Keratinocyte (primary cell): ENCODE data around the gene DGKQ.

Experiments
- EZH2 ChIP-seq: IDR thresholded peaks from one replicate; pipeline ENCODE4 v1.6.1; 2012; ENCODE audit warnings: inconsistent platforms, mild to moderate bottlenecking, low read length, moderate library complexity
- TF ChIP-seq, protein P1 (sequence below), 3 experiments: IDR thresholded peaks in 1 of 3; conservative IDR thresholded peaks in 1 of 3; optimal IDR thresholded peaks in 1 of 3; 2 replicates in 2 of 3; 3 replicates in 1 of 3; pipeline versions ENCODE3 to v1.5.1; 2011; ENCODE audit warnings: low read length in 3 of 3, mild to moderate bottlenecking in 3 of 3, moderate library complexity in 2 of 3, control low read depth in 1 of 3, inconsistent platforms in 1 of 3; ENCODE audit not compliant: insufficient read depth in 2 of 3; ENCODE audit errors: extremely low read depth in 1 of 3

DNA sequence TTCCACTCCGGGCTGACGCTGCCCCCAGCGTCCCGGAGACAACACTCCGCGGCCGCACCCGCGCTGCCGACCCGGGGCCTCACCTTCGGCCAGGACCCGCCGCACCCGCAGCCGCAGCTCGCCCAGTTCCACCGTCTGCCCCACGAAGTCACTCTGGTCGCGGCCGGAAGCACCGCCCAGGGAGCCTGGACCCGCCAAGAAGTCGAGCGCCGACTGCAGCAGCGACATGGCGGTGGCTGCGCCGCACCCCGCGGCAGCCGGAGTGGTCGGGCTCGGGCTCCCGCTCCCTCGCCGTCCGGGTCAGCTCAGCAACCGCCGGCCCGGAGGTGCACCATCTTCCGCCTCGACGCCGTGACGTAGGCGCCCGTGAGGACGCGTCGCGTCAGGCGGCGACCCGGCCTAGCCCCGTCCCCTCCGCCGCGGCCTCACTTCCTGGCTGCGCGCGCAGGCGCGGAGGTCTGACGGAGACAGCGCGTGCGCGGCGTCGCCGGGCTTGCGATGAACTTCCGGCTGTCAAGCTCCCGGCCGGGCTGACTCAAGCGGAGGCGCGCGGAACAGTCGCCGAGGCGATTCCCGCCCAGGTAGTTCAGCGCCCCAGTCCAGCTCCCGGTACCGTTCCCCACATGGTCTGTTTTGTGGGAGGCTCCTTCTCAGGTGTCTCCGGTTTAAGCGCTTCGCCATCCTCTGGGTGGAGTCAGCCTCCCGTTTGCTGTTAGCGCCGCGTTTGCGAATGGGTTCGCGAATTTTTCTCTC is 41.2 kb downstream of the DGKQ start, which contains the start of the genes GAK and TMEM175:
- no peak for TF ChIP-seq EZH2
- TF ChIP-seq, protein P1, sequence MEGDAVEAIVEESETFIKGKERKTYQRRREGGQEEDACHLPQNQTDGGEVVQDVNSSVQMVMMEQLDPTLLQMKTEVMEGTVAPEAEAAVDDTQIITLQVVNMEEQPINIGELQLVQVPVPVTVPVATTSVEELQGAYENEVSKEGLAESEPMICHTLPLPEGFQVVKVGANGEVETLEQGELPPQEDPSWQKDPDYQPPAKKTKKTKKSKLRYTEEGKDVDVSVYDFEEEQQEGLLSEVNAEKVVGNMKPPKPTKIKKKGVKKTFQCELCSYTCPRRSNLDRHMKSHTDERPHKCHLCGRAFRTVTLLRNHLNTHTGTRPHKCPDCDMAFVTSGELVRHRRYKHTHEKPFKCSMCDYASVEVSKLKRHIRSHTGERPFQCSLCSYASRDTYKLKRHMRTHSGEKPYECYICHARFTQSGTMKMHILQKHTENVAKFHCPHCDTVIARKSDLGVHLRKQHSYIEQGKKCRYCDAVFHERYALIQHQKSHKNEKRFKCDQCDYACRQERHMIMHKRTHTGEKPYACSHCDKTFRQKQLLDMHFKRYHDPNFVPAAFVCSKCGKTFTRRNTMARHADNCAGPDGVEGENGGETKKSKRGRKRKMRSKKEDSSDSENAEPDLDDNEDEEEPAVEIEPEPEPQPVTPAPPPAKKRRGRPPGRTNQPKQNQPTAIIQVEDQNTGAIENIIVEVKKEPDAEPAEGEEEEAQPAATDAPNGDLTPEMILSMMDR (optimal IDR thresholded peaks at IDR 0.05 in 1 of 3, IDR thresholded peaks at IDR 0.05 in 1 of 3, conservative IDR thresholded peaks at IDR 0.05 in 1 of 3; ENCODE audit: extremely low read depth in 1 of 3, insufficient read depth in 2 of 3, low read length in 3 of 3) = no peak
